IMR-90 (cell line): ENCODE data around the gene RAD51D. TPM values are rescaled to one million over a fixed set of nuclear protein-coding genes. Genes with fewer than 3 reads are reported as not detected.

Experiments used
- ATAC-seq: fragments of 200-7000 bp; cut with Tn5 transposase; 2 replicates; pipeline ENCODE4 v1.9.1; 2020; ENCODE audit warnings: low read depth, mild to moderate bottlenecking, moderate library complexity
- BruUV-seq: library from RNA; stranded (reverse); fragments of 400-500 nt; replicated peaks from 2 replicates; lab custom pipeline; 2021; lab: Mats Ljungman, UMichigan
- CTCF ChIA-PET: fragments of 300-600 bp; formaldehyde crosslinking; extraction: SDS; loops from one replicate; lab custom pipeline; 2021; ENCODE audit warnings: antibody characterized with exemption; lab: Yijun Ruan, JAX
- POLR2A ChIA-PET: fragments of 300-600 bp; sonication (Branson Sonifier 250); formaldehyde crosslinking; loops from one replicate; lab custom pipeline; 2022; ENCODE audit warnings: antibody characterized with exemption; ENCODE audit not compliant: unreplicated experiment; lab: Charles Lee
- DNase-seq: peaks from one replicate; pipeline ENCODE4 v3.0.0; 2013
- H2AFZ ChIP-seq: replicated peaks from 2 replicates; pipeline ENCODE3; 2013; ENCODE audit warnings: low read length, mild to moderate bottlenecking; ENCODE audit not compliant: poor library complexity
- H2AK5ac ChIP-seq: 2 replicates; pipeline ENCODE4 v1.6.1; 2013; ENCODE audit warnings: low read depth, low read length, inconsistent platforms
- H2AK9ac ChIP-seq: replicated peaks from 2 replicates; pipeline ENCODE3; 2013; ENCODE audit warnings: mild to moderate bottlenecking, low read depth, low read length, moderate library complexity; ENCODE audit not compliant: poor library complexity
- H2BK120ac ChIP-seq: 2 replicates; pipeline ENCODE4 v1.6.1; 2013; ENCODE audit warnings: low read depth, low read length, inconsistent platforms
- H2BK15ac ChIP-seq: 3 replicates; pipeline ENCODE4 v1.6.1; 2013; ENCODE audit warnings: low read depth, low read length, inconsistent platforms
- H2BK20ac ChIP-seq: 2 replicates; pipeline ENCODE4 v1.6.1; 2013; ENCODE audit warnings: low read depth, mild to moderate bottlenecking, inconsistent platforms, low read length, moderate library complexity
- H2BK5ac ChIP-seq: 2 replicates; pipeline ENCODE4 v1.6.1; 2013; ENCODE audit warnings: mild to moderate bottlenecking, low read depth, low read length, inconsistent platforms; ENCODE audit not compliant: poor library complexity, severe bottlenecking
- H3K14ac ChIP-seq: replicated peaks from 2 replicates; pipeline ENCODE4 v1.6.1; 2013; ENCODE audit warnings: low read depth, low read length, inconsistent platforms
- H3K18ac ChIP-seq: 2 replicates; pipeline ENCODE4 v1.6.1; 2013; ENCODE audit warnings: low read depth, low read length, control low read depth
- H3K23ac ChIP-seq: 2 replicates; pipeline ENCODE4 v1.6.1; 2013; ENCODE audit warnings: low read depth, low read length, inconsistent platforms
- H3K27ac ChIP-seq: 2 replicates; pipeline ENCODE4 v1.5.1; 2013; ENCODE audit warnings: mild to moderate bottlenecking, control low read depth, low read length; ENCODE audit not compliant: insufficient read depth
- H3K27me3 ChIP-seq: 2 replicates; pipeline ENCODE4 v1.6.1; 2013; ENCODE audit warnings: low read length; ENCODE audit not compliant: control insufficient read depth, insufficient read depth
- H3K36me3 ChIP-seq: 2 replicates; pipeline ENCODE4 v1.6.1; 2013; ENCODE audit warnings: low read length, mixed read lengths; ENCODE audit not compliant: control insufficient read depth, insufficient read depth
- H3K4ac ChIP-seq: 2 replicates; pipeline ENCODE4 v1.6.1; 2013; ENCODE audit warnings: low read depth, low read length, inconsistent platforms
- H3K4me1 ChIP-seq: 2 replicates; pipeline ENCODE4 v1.6.1; 2013; ENCODE audit warnings: low read length, mixed read lengths; ENCODE audit not compliant: control insufficient read depth, insufficient read depth
- H3K4me2 ChIP-seq: 2 replicates; pipeline ENCODE4 v1.6.1; 2013; ENCODE audit warnings: low read depth, mild to moderate bottlenecking, control low read depth, low read length, moderate library complexity
- H3K4me3 ChIP-seq: 2 replicates; pipeline ENCODE4 v1.5.1; 2013; ENCODE audit warnings: low read depth, mild to moderate bottlenecking, control low read depth, low read length, moderate library complexity; ENCODE audit not compliant: insufficient read depth
- H3K56ac ChIP-seq: 2 replicates; pipeline ENCODE4 v1.6.1; 2013; ENCODE audit warnings: low read length, inconsistent platforms; ENCODE audit not compliant: insufficient read depth; ENCODE audit errors: extremely low read depth
- H3K79me1 ChIP-seq, 2 experiments: 2 replicates each; pipeline ENCODE4 v1.6.1; 2013; ENCODE audit warnings: low read length in 2 of 2, inconsistent platforms in 1 of 2, low read depth in 1 of 2
- H3K9ac ChIP-seq: 2 replicates; pipeline ENCODE4 v1.6.1; 2013; ENCODE audit warnings: low read depth, low read length, control low read depth
- H3K9me1 ChIP-seq: 2 replicates; pipeline ENCODE4 v1.6.1; 2013; ENCODE audit warnings: low read length, inconsistent platforms; ENCODE audit not compliant: insufficient read depth
- H3K9me3 ChIP-seq: 2 replicates; pipeline ENCODE4 v1.6.1; 2013; ENCODE audit warnings: low read length; ENCODE audit not compliant: control insufficient read depth, insufficient read depth
- H4K20me1 ChIP-seq: 2 replicates; pipeline ENCODE4 v1.6.1; 2013; ENCODE audit warnings: low read length, inconsistent platforms; ENCODE audit not compliant: insufficient read depth
- H4K5ac ChIP-seq: 2 replicates; pipeline ENCODE4 v1.6.1; 2013; ENCODE audit warnings: mild to moderate bottlenecking, low read depth, low read length, control low read depth
- H4K8ac ChIP-seq, 2 experiments: 2 replicates each; pipeline ENCODE4 v1.6.1; 2013; ENCODE audit warnings: low read depth in 2 of 2, low read length in 2 of 2, control low read depth in 1 of 2, inconsistent platforms in 1 of 2
- H4K91ac ChIP-seq: 2 replicates; pipeline ENCODE4 v1.6.1; 2013; ENCODE audit warnings: low read depth, low read length, inconsistent platforms; ENCODE audit not compliant: insufficient read depth
- CTCF ChIP-seq: conservative IDR thresholded peaks from 2 replicates; pipeline ENCODE4 v1.5.1; 2012; ENCODE audit warnings: mild to moderate bottlenecking, low read depth, low read length, improper control_type of control experiment
- MAFK ChIP-seq: IDR thresholded peaks from 2 replicates; pipeline ENCODE4 v1.6.1; 2012; ENCODE audit warnings: low read depth, low read length, improper control_type of control experiment
- WGBS, 2 experiments: methylation state at CpG; one replicate each; pipeline versions ENCODE4 v1.1.5 to v1.1.7; 2013; ENCODE audit warnings: missing lambda C conversion rate in 2 of 2; ENCODE audit not compliant: insufficient read length in 1 of 2; ENCODE audit errors: extremely low coverage in 2 of 2; 5-methylcytosine and 5-hydroxymethylcytosine counted together
- dilution Hi-C: fragments of 300-500 bp; cut with HindIII; formaldehyde crosslinking; loops from one replicate; pipeline ENCODE4 v1.14.3; 2018; ENCODE audit warnings: low sequenced_read_pairs; ENCODE audit not compliant: unreplicated experiment
- in situ Hi-C: fragments of 300-500 bp; cut with MboI; formaldehyde crosslinking; loops from 3 replicates; pipeline ENCODE4 v1.14.3; 2019; ENCODE audit warnings: low sequenced_read_pairs, inconsistent platforms, mixed read lengths
- intact Hi-C: fragments of 100-400 bp; cut with micrococcal nuclease; formaldehyde crosslinking; loops from 2 replicates; pipeline ENCODE4 v1.10.0; 2022
- polyA plus RNA-seq, 3 experiments: library from polyadenylated mRNA; depleted of rRNA; stranded (reverse); fragments of >200 nt; gene quantifications; 2 replicates each; pipeline ENCODE4 v1.2.3, GENCODE V29; 2012; ENCODE audit warnings: low replicate concordance in 1 of 3
- total RNA-seq: library from RNA; depleted of rRNA; stranded (reverse); fragments of >200 nt; gene quantifications from 2 replicates; pipeline ENCODE4 v1.2.3, GENCODE V29; 2012
- TF ChIP-seq, protein P1 (sequence below): fragments of 150-350 bp; IDR thresholded peaks from 2 replicates; pipeline ENCODE4 v1.6.1; 2017; ENCODE audit warnings: mild to moderate bottlenecking, antibody characterized with exemption, low read length, low read depth
- TF ChIP-seq, protein P2 (sequence below): fragments of 150-350 bp; IDR thresholded peaks from 2 replicates; pipeline ENCODE4 v1.6.1; 2016; ENCODE audit warnings: low read depth, mild to moderate bottlenecking, low read length, moderate library complexity, borderline replicate concordance

Gene RAD51D
- total and polyA plus RNA-seq, 2 of the 4 experiments (the other 2 are of a cell fraction), result 10.8 to 12.7 TPM

- H3K4me1 ChIP-seq, result no peaks in the 10 kb centered on the region
- no peak overlapping the region for H2AK9ac ChIP-seq
- no peak overlapping the region for H2BK5ac ChIP-seq
- H4K20me1 ChIP-seq, result no peaks in the 10 kb centered on the region
- intact Hi-C loops, result no loop called here
- H3K18ac ChIP-seq, result no peak overlapping the region
- POLR2A ChIA-PET, result no interaction called here
- no peak for ATAC-seq
- WGBS, 2 experiments, result no CpG with 5 or more reads among the region's 11 CpGs
- H3K23ac ChIP-seq, result no peak overlapping the region
- in situ Hi-C loops, result no loop called here
- TF ChIP-seq MAFK (no peak), CTCF (no peak)
- TF ChIP-seq, protein P1, sequence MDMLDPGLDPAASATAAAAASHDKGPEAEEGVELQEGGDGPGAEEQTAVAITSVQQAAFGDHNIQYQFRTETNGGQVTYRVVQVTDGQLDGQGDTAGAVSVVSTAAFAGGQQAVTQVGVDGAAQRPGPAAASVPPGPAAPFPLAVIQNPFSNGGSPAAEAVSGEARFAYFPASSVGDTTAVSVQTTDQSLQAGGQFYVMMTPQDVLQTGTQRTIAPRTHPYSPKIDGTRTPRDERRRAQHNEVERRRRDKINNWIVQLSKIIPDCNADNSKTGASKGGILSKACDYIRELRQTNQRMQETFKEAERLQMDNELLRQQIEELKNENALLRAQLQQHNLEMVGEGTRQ, result no peak
- TF ChIP-seq, protein P2, sequence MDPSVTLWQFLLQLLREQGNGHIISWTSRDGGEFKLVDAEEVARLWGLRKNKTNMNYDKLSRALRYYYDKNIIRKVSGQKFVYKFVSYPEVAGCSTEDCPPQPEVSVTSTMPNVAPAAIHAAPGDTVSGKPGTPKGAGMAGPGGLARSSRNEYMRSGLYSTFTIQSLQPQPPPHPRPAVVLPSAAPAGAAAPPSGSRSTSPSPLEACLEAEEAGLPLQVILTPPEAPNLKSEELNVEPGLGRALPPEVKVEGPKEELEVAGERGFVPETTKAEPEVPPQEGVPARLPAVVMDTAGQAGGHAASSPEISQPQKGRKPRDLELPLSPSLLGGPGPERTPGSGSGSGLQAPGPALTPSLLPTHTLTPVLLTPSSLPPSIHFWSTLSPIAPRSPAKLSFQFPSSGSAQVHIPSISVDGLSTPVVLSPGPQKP, result no peak
- H3K9ac ChIP-seq, result no peak overlapping the region
- no peak overlapping the region for H4K91ac ChIP-seq
- H3K79me1 ChIP-seq, result no peaks in the 10 kb centered on the region
- CTCF ChIA-PET, result no interaction called here
- H3K27ac ChIP-seq, result no peak overlapping the region
- H2BK15ac ChIP-seq, result no peak overlapping the region
- no peak overlapping the region for H3K4ac ChIP-seq
- H3K27me3 ChIP-seq, result peaks cover 39% of the 10 kb centered on the region
- no peak overlapping the region for H2BK120ac ChIP-seq
- H3K56ac ChIP-seq, result no peak overlapping the region
- no peaks in the 10 kb centered on the region for H3K36me3 ChIP-seq
- no peak overlapping the region for H2BK20ac ChIP-seq
- H2AK5ac ChIP-seq, result no peak overlapping the region
- H2AFZ ChIP-seq, result no peak overlapping the region
- no peaks in the 10 kb centered on the region for H3K9me1 ChIP-seq
- no TSS peak for BruUV-seq
- no peak for DNase-seq
- H4K8ac ChIP-seq, result no peak overlapping the region
- no peak overlapping the region for H3K4me3 ChIP-seq
- no peak overlapping the region for H4K5ac ChIP-seq
- no peaks in the 10 kb centered on the region for H3K9me3 ChIP-seq
- dilution Hi-C loops, result no loop called here
- no peak overlapping the region for H3K4me2 ChIP-seq
- no peak overlapping the region for H3K14ac ChIP-seq
These were observed 30.3 kb upstream of the RAD51D start for GRCh38 chr17:35149941-35150340.
